PC-9 (cell line): Measurements from ENCODE around the gene PPP1R2. TPM values are rescaled to one million over a fixed set of nuclear protein-coding genes. Genes with fewer than 3 reads are reported as not detected.

Experiments used
- BruUV-seq: library from RNA; stranded (reverse); fragments of 400-500 nt; replicated peaks from 2 replicates; lab custom pipeline; 2021; lab: Mats Ljungman, UMichigan
- CTCF ChIA-PET: fragments of 300-600 bp; sonication (Branson Sonifier 250); formaldehyde crosslinking; loops from one replicate; lab custom pipeline; 2022; ENCODE audit warnings: antibody characterized with exemption; lab: Charles Lee
- POLR2A ChIA-PET: fragments of 300-600 bp; sonication (Branson Sonifier 250); formaldehyde crosslinking; loops from one replicate; lab custom pipeline; 2022; ENCODE audit warnings: antibody characterized with exemption; ENCODE audit not compliant: unreplicated experiment; lab: Charles Lee
- DNase-seq, 2 experiments: peaks; one replicate each; pipeline versions ENCODE4 v3.0.0 to v3.0.0-alpha.2; 2015 to 2022; ENCODE audit warnings: mixed read lengths in 1 of 2
- H2AFZ ChIP-seq: fragments of 200-600 bp; sonication (generic); 2 replicates; pipeline ENCODE4 v1.8.1; 2017; ENCODE audit warnings: antibody characterized with exemption
- H3F3A ChIP-seq: fragments of 200-600 bp; sonication (generic); 2 replicates; pipeline ENCODE4 v1.8.1; 2017; ENCODE audit warnings: antibody characterized with exemption, mild to moderate bottlenecking, low read depth; ENCODE audit not compliant: insufficient read depth
- H3K27ac ChIP-seq: fragments of 200-600 bp; sonication (generic); 2 replicates; pipeline ENCODE4 v1.6.1; 2016; ENCODE audit warnings: mixed run types
- H3K27me3 ChIP-seq: fragments of 200-600 bp; sonication (generic); 2 replicates; pipeline ENCODE4 v1.6.1; 2016; ENCODE audit warnings: low read depth, mixed run types; ENCODE audit not compliant: insufficient read depth
- H3K36me3 ChIP-seq: fragments of 200-600 bp; sonication (generic); 2 replicates; pipeline ENCODE4 v1.6.1; 2016; ENCODE audit warnings: low read depth, mixed run types
- H3K4me1 ChIP-seq: fragments of 200-600 bp; sonication (generic); replicated peaks from 2 replicates; pipeline ENCODE4 v1.6.1; 2016; ENCODE audit warnings: mixed run types; ENCODE audit not compliant: insufficient read depth
- H3K4me2 ChIP-seq: fragments of 200-600 bp; sonication (generic); 2 replicates; pipeline ENCODE4 v1.6.1; 2017; ENCODE audit warnings: mixed run types
- H3K4me3 ChIP-seq: fragments of 200-600 bp; sonication (generic); 2 replicates; pipeline ENCODE4 v1.6.1; 2016; ENCODE audit warnings: mixed run types
- H3K79me2 ChIP-seq: fragments of 200-600 bp; sonication (generic); 2 replicates; pipeline ENCODE4 v1.6.1; 2017; ENCODE audit warnings: low read depth, mixed run types
- H3K9me2 ChIP-seq: fragments of 200-600 bp; sonication (generic); 2 replicates; pipeline ENCODE4 v1.8.1; 2017; ENCODE audit warnings: mild to moderate bottlenecking; ENCODE audit not compliant: insufficient read depth
- H3K9me3 ChIP-seq: fragments of 200-600 bp; sonication (generic); 2 replicates; pipeline ENCODE4 v1.8.1; 2016; ENCODE audit warnings: low read depth; ENCODE audit not compliant: insufficient read depth
- H4K20me1 ChIP-seq: fragments of 200-600 bp; sonication (generic); 2 replicates; pipeline ENCODE4 v1.8.1; 2017; ENCODE audit not compliant: insufficient read depth
- EZH2 ChIP-seq: fragments of 200-600 bp; sonication (generic); IDR thresholded peaks from 2 replicates; pipeline ENCODE4 v1.8.0; 2017; ENCODE audit warnings: antibody characterized with exemption, low read depth
- intact Hi-C: fragments of 100-400 bp; cut with micrococcal nuclease; formaldehyde crosslinking; loops from one replicate; pipeline ENCODE4 v1.10.0; 2022; ENCODE audit not compliant: unreplicated experiment
- total RNA-seq: library from RNA; stranded (reverse); gene quantifications from 2 replicates; pipeline ENCODE4 v1.2.3, GENCODE V29; 2021
- TF ChIP-seq, protein P1 (sequence below): fragments of 200-600 bp; sonication (generic); conservative IDR thresholded peaks from 2 replicates; pipeline ENCODE4 v1.6.1; 2017; ENCODE audit warnings: mixed run types, antibody characterized with exemption, mild to moderate bottlenecking, moderate library complexity

The PPP1R2 gene
- total RNA-seq, 1 experiment from 2014 or later, result 49.1 TPM

- intact Hi-C loops, result no loop called here
Measured at GRCh38 chr3:195549931-195550519, 6.9 kb upstream of the PPP1R2 start.

DNA sequence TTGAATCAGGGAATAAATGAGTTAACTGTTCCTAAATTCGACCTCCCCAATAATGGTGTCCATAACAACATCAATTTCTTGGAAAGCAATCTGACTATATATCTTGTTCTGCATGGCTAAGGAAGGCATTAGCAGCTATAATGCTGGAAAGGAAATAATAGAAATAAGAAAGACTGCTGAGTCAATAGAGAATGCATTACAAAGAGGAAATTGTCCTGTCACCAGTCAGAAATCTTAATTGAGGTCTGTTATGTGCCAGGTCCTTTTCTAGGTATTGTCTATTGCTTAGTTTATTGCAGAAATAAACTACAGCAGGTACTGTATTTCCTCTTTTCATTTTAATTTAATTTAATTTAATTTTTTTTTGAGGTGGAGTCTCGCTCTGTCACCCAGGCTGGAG lies 5.9 kb upstream of the PPP1R2 start:
- H3K9me2 ChIP-seq, result no peaks in the 10 kb centered on the region
- ChIA-PET CTCF (interaction anchor here (0.6 to 1.2 kb wide), 2 partner anchors 278 to 311 kb away, joined by 3 to 4 read pairs; partner anchors contain the start of gene XXYLT1), POLR2A (interaction anchor here (0.6 kb wide), 1 partner anchor 302 kb away, joined by 3 read pairs; no protein-coding TSS in a partner anchor)
- no peaks in the 10 kb centered on the region for H4K20me1 ChIP-seq
- peaks cover 33% of the 10 kb centered on the region for H3K4me1 ChIP-seq
- H3K79me2 ChIP-seq, result no peaks in the 10 kb centered on the region
- DNase-seq, result no peak
- H3F3A ChIP-seq, result peaks cover 23% of the 10 kb centered on the region; the same call in 1 of the 2 replicates
- H2AFZ ChIP-seq, result no peak overlapping the region
- TF ChIP-seq, protein P1, sequence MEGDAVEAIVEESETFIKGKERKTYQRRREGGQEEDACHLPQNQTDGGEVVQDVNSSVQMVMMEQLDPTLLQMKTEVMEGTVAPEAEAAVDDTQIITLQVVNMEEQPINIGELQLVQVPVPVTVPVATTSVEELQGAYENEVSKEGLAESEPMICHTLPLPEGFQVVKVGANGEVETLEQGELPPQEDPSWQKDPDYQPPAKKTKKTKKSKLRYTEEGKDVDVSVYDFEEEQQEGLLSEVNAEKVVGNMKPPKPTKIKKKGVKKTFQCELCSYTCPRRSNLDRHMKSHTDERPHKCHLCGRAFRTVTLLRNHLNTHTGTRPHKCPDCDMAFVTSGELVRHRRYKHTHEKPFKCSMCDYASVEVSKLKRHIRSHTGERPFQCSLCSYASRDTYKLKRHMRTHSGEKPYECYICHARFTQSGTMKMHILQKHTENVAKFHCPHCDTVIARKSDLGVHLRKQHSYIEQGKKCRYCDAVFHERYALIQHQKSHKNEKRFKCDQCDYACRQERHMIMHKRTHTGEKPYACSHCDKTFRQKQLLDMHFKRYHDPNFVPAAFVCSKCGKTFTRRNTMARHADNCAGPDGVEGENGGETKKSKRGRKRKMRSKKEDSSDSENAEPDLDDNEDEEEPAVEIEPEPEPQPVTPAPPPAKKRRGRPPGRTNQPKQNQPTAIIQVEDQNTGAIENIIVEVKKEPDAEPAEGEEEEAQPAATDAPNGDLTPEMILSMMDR, result no peak
- no peak for TF ChIP-seq EZH2
- no peak overlapping the region for H3K4me2 ChIP-seq
- no peak overlapping the region for H3K27ac ChIP-seq
- H3K9me3 ChIP-seq, result no peaks in the 10 kb centered on the region
- intact Hi-C loops, result no loop called here
- no peaks in the 10 kb centered on the region for H3K27me3 ChIP-seq
- BruUV-seq, result no TSS peak
- H3K36me3 ChIP-seq, result no peaks in the 10 kb centered on the region
- H3K4me3 ChIP-seq, result no peak overlapping the region

More at GRCh38 chr3:195549931-195550519, 6.9 kb upstream of the PPP1R2 start:
- H3K27ac ChIP-seq, result no peak overlapping the region
- H3K36me3 ChIP-seq, result no peaks in the 10 kb centered on the region
- no peaks in the 10 kb centered on the region for H3K9me3 ChIP-seq
- no peaks in the 10 kb centered on the region for H4K20me1 ChIP-seq
- no peaks in the 10 kb centered on the region for H3K27me3 ChIP-seq
- no peak overlapping the region for H2AFZ ChIP-seq
- CTCF ChIA-PET, result no interaction called here
- no peaks in the 10 kb centered on the region for H3K9me2 ChIP-seq
- POLR2A ChIA-PET, result interaction anchor here (0.6 kb wide), 1 partner anchor 109 kb away, joined by 8 read pairs; no protein-coding TSS in a partner anchor
- no peak overlapping the region for H3K4me3 ChIP-seq
- peaks cover 23% of the 10 kb centered on the region; the same call in 1 of the 2 replicates for H3F3A ChIP-seq
- H3K4me1 ChIP-seq, result peaks cover 33% of the 10 kb centered on the region
- no TSS peak for BruUV-seq
- no peaks in the 10 kb centered on the region for H3K79me2 ChIP-seq
- TF ChIP-seq, protein P1, result no peak
- no peak for TF ChIP-seq EZH2
- H3K4me2 ChIP-seq, result no peak overlapping the region
- peak in 1 of 2 experiments; percentile 25 for DNase-seq

GRCh38 chr3:195548501-195548900 lies 5.4 kb upstream of the PPP1R2 start:
- Histone ChIP-seq H3K9me2 (no peaks in the 10 kb centered on the region), H3K4me1 (peaks cover 34% of the 10 kb centered on the region), H3K27ac (no peak overlapping the region), H3K27me3 (no peaks in the 10 kb centered on the region), H2AFZ (no peak overlapping the region), H3K4me2 (peak overlapping the region; percentile 5), H3F3A (peaks cover 23% of the 10 kb centered on the region; the same call in 1 of the 2 replicates), H3K79me2 (no peaks in the 10 kb centered on the region), H4K20me1 (no peaks in the 10 kb centered on the region), H3K9me3 (no peaks in the 10 kb centered on the region), H3K36me3 (no peaks in the 10 kb centered on the region), H3K4me3 (no peak overlapping the region)
- no TSS peak for BruUV-seq
- intact Hi-C loops, result no loop called here
- TF ChIP-seq, protein P1, result no peak
- no peak for TF ChIP-seq EZH2
- DNase-seq, result peak in 1 of 2 experiments; percentile 55
- ChIA-PET CTCF (interaction anchor here (0.6 to 1.2 kb wide), 2 partner anchors 277 to 311 kb away, joined by 3 to 4 read pairs; partner anchors contain the start of gene XXYLT1), POLR2A (interaction anchor here (0.6 kb wide), 2 partner anchors 173 to 302 kb away, joined by 3 to 12 read pairs; no protein-coding TSS in a partner anchor)
